Renal pelvis (tissue), 3 donors: ENCODE results near the gene SHCBP1L. TPM values are rescaled to one million over a fixed set of nuclear protein-coding genes. Genes with fewer than 3 reads are reported as not detected.

ENCODE experiments used
- polyA plus RNA-seq, 3 donors: library from polyadenylated mRNA; unstranded; fragments of 120-200 nt; gene quantifications; one replicate each; pipeline ENCODE4 v1.2.1, GENCODE V29; 2013; ENCODE audit not compliant: insufficient read length in 3 of 3

The SHCBP1L gene
- polyA plus RNA-seq, 3 donors = 0.31 to 0.43 (median 0.31) TPM

Other genes with a start within 250 kb of the SHCBP1L start
- 1 to 10 TPM; 7.4 to 9.2 (median 9.1) TPM for gene NPL, start 163.4 kb downstream of the SHCBP1L start, polyA plus RNA-seq
- gene DHX9, start 113.8 kb downstream of the SHCBP1L start, polyA plus RNA-seq = 100 to 1,000 TPM; 252 to 288 (median 284) TPM
- gene LAMC1, start 70.3 kb upstream of the SHCBP1L start, polyA plus RNA-seq = 100 to 1,000 TPM; 268 to 301 (median 297) TPM
- 1 to 10 TPM; 5.5 to 7.7 (median 6.4) TPM for gene LAMC2, start 233.1 kb upstream of the SHCBP1L start, polyA plus RNA-seq